Renal cortical epithelial cell (primary cell): Measurements from ENCODE around the gene BTAF1. TPM values are rescaled to one million over a fixed set of nuclear protein-coding genes. Genes with fewer than 3 reads are reported as not detected.
"Not testable (repeated sequence)": the region's sequence is repeated elsewhere in the genome, so short reads cannot be mapped to it uniquely, and the experiment has no call there.

ENCODE experiments used
- DNase-seq: peaks from one replicate; pipeline ENCODE4 v3.0.0-alpha.2; 2011; ENCODE audit warnings: low read depth
- total RNA-seq: library from RNA; depleted of rRNA; stranded (reverse); fragments of >200 nt; gene quantifications from 2 replicates; pipeline ENCODE4 v1.2.3, GENCODE V29; 2014

BTAF1 gene
- total RNA-seq: 30.6 and 45.7 TPM in 2 replicates

- DNase-seq: peak; percentile 80
Observed at GRCh38 chr10:91923371-91924211, at the start of gene BTAF1. Gene BTAF1 (plus strand): TSS chr10:91923770. CDS start chr10:91924077, 307 bp downstream.

GRCh38 chr10:91875156-91875555 lies 48.4 kb upstream of the BTAF1 start:
- no peak for DNase-seq

GRCh38 chr10:91875779-91876178 lies 47.8 kb upstream of the BTAF1 start:
- DNase-seq: no peak

GRCh38 chr10:91879515-91880170 lies 43.9 kb upstream of the BTAF1 start:
- peak; percentile 27 for DNase-seq

GRCh38 chr10:91880310-91880709 lies 43.3 kb upstream of the BTAF1 start:
- DNase-seq: no peak

- DNase-seq: peak; percentile 85
Observed at GRCh38 chr10:91883549-91884444, 39.8 kb upstream of the BTAF1 start.

- no peak for DNase-seq
Observed at GRCh38 chr10:91884536-91884935, 39.0 kb upstream of the BTAF1 start.

- no peak for DNase-seq
Observed at GRCh38 chr10:91885362-91886079, 38.0 kb upstream of the BTAF1 start.

GRCh38 chr10:91886954-91887271 lies 36.7 kb upstream of the BTAF1 start:
- no peak for DNase-seq

- DNase-seq: no peak
Observed at GRCh38 chr10:91887272-91888076, 36.1 kb upstream of the BTAF1 start.

GRCh38 chr10:91891125-91892001 lies 32.2 kb upstream of the BTAF1 start:
- peak; percentile 90 for DNase-seq

- DNase-seq: no peak
Observed at GRCh38 chr10:91893051-91893450, 30.5 kb upstream of the BTAF1 start.

- not testable (repeated sequence) for DNase-seq
Observed at GRCh38 chr10:91894261-91894685, 29.3 kb upstream of the BTAF1 start.

- no peak for DNase-seq
Observed at GRCh38 chr10:91896212-91896756, 27.3 kb upstream of the BTAF1 start.

- DNase-seq: no peak
Observed at GRCh38 chr10:91897421-91897820, 26.1 kb upstream of the BTAF1 start.

- peak; percentile 98 for DNase-seq
Observed at GRCh38 chr10:91901784-91902677, 21.5 kb upstream of the BTAF1 start.

GRCh38 chr10:91907033-91907594 lies 16.5 kb upstream of the BTAF1 start:
- DNase-seq: peak; percentile 25

- DNase-seq: no peak
Observed at GRCh38 chr10:91907914-91908336, 15.6 kb upstream of the BTAF1 start.
